K562 (cell line): Measurements from ENCODE around the gene MED16. TPM values are rescaled to one million over a fixed set of nuclear protein-coding genes. Genes with fewer than 3 reads are reported as not detected.

ENCODE experiments used
- ASH1L ChIP-seq: fragments of 450-650 bp; IDR thresholded peaks from 2 replicates; pipeline ENCODE4 v1.6.1; 2018; ENCODE audit warnings: borderline replicate concordance, mild to moderate bottlenecking, low read depth; ENCODE audit not compliant: partially characterized antibody
- CHD1 ChIP-seq: fragments of 200-600 bp; sonication (generic); IDR thresholded peaks from one replicate; pipeline ENCODE4 v1.6.1; 2012; ENCODE audit warnings: mild to moderate bottlenecking, moderate library complexity, low read length, inconsistent platforms
- CREBBP ChIP-seq: IDR thresholded peaks from one replicate; pipeline ENCODE4 v1.6.1; 2012; ENCODE audit warnings: low read depth, mild to moderate bottlenecking, control low read depth, inconsistent platforms, low read length
- ELF2 ChIP-seq: fragments of 250-450 bp; sonication (Bioruptor Pico); IDR thresholded peaks from 2 replicates; pipeline ENCODE4 v1.5.0; 2021; ENCODE audit warnings: mild to moderate bottlenecking
- FOSL1 ChIP-seq: fragments of 200-800 bp; sonication (Bioruptor generic); conservative IDR thresholded peaks from 2 replicates; pipeline ENCODE4 v1.6.1; 2016; ENCODE audit warnings: missing genetic modification characterization, missing compliant biosample characterization
- GATA2 ChIP-seq: sonication (generic); formaldehyde crosslinking; IDR thresholded peaks from 2 replicates; pipeline ENCODE4 v1.4.0; 2020; ENCODE audit warnings: mild to moderate bottlenecking, missing genetic modification reagents
- ILK ChIP-seq: fragments of 450-650 bp; IDR thresholded peaks from 2 replicates; pipeline ENCODE4 v1.6.1; 2016; ENCODE audit warnings: missing genetic modification characterization, low read depth, mild to moderate bottlenecking, missing compliant biosample characterization, moderate library complexity, borderline replicate concordance
- KDM4B ChIP-seq, 2 experiments: fragments of 450-650 bp in 1 of 2; sonication (generic) in 1 of 2; IDR thresholded peaks; 2 replicates each; pipeline ENCODE4 v1.6.1; 2016 to 2017; ENCODE audit warnings: borderline replicate concordance in 2 of 2, antibody characterized with exemption in 1 of 2, low read depth in 1 of 2, mild to moderate bottlenecking in 1 of 2
- LEF1 ChIP-seq: fragments of 450-650 bp; IDR thresholded peaks from 2 replicates; pipeline ENCODE4 v1.6.1; 2016; ENCODE audit warnings: mild to moderate bottlenecking
- NCOA2 ChIP-seq, 2 experiments: fragments of 450-650 bp; IDR thresholded peaks; 2 replicates each; pipeline ENCODE4 v1.6.1; 2018; ENCODE audit warnings: mild to moderate bottlenecking in 2 of 2, moderate library complexity in 1 of 2; ENCODE audit not compliant: partially characterized antibody in 2 of 2
- POLR2A ChIP-seq: fragments of 450-650 bp; conservative IDR thresholded peaks from 2 replicates; pipeline ENCODE4 v1.6.1; 2016
- RAD21 ChIP-seq, 2 experiments: fragments of 250-450 bp in 1 of 2; fragments of 450-650 bp in 1 of 2; sonication (Bioruptor Pico) in 1 of 2; formaldehyde crosslinking in 1 of 2; IDR thresholded peaks in 1 of 2; conservative IDR thresholded peaks in 1 of 2; 2 replicates each; pipeline versions ENCODE4 v1.4.0 to v1.8.0; 2020 to 2022; ENCODE audit warnings: mild to moderate bottlenecking in 2 of 2, moderate library complexity in 1 of 2
- RBM14 ChIP-seq: fragments of 200-400 bp; formaldehyde crosslinking; IDR thresholded peaks from 2 replicates; pipeline ENCODE4 v1.6.1; 2018; ENCODE audit warnings: low read depth, mild to moderate bottlenecking, low read length, moderate library complexity, borderline replicate concordance; ENCODE audit not compliant: insufficient read depth
- STAT5A ChIP-seq: IDR thresholded peaks from 2 replicates; pipeline ENCODE4 v1.6.1; 2012; ENCODE audit warnings: low read length, inconsistent platforms, borderline replicate concordance
- TRIM24 ChIP-seq, 2 experiments: fragments of 450-650 bp; IDR thresholded peaks; 2 replicates each; pipeline ENCODE4 v1.6.1; 2016
- ZNF165 ChIP-seq: fragments of 250-450 bp; sonication (Bioruptor Pico); IDR thresholded peaks from 2 replicates; pipeline ENCODE4 v1.4.0; 2020; ENCODE audit warnings: borderline replicate concordance
- ZNF217 ChIP-seq: sonication (generic); formaldehyde crosslinking; IDR thresholded peaks from 2 replicates; pipeline ENCODE4 v1.8.0; 2022; ENCODE audit warnings: mild to moderate bottlenecking, missing genetic modification reagents
- ZNF311 ChIP-seq: fragments of 250-450 bp; sonication (Bioruptor Pico); IDR thresholded peaks from 2 replicates; pipeline ENCODE4 v1.4.0; 2020; ENCODE audit warnings: mild to moderate bottlenecking, moderate library complexity
- polyA plus RNA-seq, 8 experiments: library from polyadenylated mRNA; depleted of rRNA in 4 of 8; stranded (reverse) in 5 of 8; unstranded in 3 of 8; fragments of >200 nt; fragmentation: Nextera tagmentation in 2 of 8; fragmentation: Illumina TruSeq in 1 of 8; extraction: Ambion mirVana in 2 of 8; extraction: Trizol in 1 of 8; gene quantifications; 2 replicates each; pipeline versions ENCODE4 v1.2.1 to v1.2.3, GENCODE V29; 2011 to 2014; ENCODE audit warnings: inconsistent platforms in 1 of 8, missing spikeins in 1 of 8
- total RNA-seq, 7 experiments: library from RNA; depleted of rRNA in 6 of 7; stranded (reverse); fragments of >200 nt in 6 of 7; fragmentation: Illumina TruSeq in 2 of 7; extraction: Trizol in 2 of 7; gene quantifications; 2 replicates each; pipeline versions ENCODE4 v1.2.1 to v1.2.3, GENCODE V29; 2011 to 2021; ENCODE audit warnings: low replicate concordance in 1 of 7
- TF ChIP-seq, protein P1 (sequence below): sonication (generic); formaldehyde crosslinking; IDR thresholded peaks from 2 replicates; pipeline ENCODE4 v1.8.0; 2022; ENCODE audit warnings: mild to moderate bottlenecking, missing genetic modification reagents
- TF ChIP-seq, protein P2 (sequence below): fragments of 250-450 bp; sonication (Bioruptor Pico); IDR thresholded peaks from 2 replicates; pipeline ENCODE4 v1.6.1; 2021; ENCODE audit warnings: mild to moderate bottlenecking
- TF ChIP-seq, protein P3 (sequence below): sonication (generic); formaldehyde crosslinking; IDR thresholded peaks from 2 replicates; pipeline ENCODE4 v1.8.1; 2023; ENCODE audit warnings: mild to moderate bottlenecking, missing genetic modification reagents
- TF ChIP-seq, protein P4 (sequence below): sonication (generic); formaldehyde crosslinking; IDR thresholded peaks from 2 replicates; pipeline ENCODE4 v1.8.1; 2022; ENCODE audit warnings: missing genetic modification reagents
- TF ChIP-seq, protein P5 (sequence below): fragments of 250-450 bp; sonication (Bioruptor Pico); IDR thresholded peaks from 2 replicates; pipeline ENCODE4 v1.5.0; 2021

The MED16 gene
- total and polyA plus RNA-seq, 9 of the 15 experiments (the other 6 are each of a cell fraction or from before 2014, with no cell fraction given), result 0.89 to 59.9 (median 8.6) TPM

DNA sequence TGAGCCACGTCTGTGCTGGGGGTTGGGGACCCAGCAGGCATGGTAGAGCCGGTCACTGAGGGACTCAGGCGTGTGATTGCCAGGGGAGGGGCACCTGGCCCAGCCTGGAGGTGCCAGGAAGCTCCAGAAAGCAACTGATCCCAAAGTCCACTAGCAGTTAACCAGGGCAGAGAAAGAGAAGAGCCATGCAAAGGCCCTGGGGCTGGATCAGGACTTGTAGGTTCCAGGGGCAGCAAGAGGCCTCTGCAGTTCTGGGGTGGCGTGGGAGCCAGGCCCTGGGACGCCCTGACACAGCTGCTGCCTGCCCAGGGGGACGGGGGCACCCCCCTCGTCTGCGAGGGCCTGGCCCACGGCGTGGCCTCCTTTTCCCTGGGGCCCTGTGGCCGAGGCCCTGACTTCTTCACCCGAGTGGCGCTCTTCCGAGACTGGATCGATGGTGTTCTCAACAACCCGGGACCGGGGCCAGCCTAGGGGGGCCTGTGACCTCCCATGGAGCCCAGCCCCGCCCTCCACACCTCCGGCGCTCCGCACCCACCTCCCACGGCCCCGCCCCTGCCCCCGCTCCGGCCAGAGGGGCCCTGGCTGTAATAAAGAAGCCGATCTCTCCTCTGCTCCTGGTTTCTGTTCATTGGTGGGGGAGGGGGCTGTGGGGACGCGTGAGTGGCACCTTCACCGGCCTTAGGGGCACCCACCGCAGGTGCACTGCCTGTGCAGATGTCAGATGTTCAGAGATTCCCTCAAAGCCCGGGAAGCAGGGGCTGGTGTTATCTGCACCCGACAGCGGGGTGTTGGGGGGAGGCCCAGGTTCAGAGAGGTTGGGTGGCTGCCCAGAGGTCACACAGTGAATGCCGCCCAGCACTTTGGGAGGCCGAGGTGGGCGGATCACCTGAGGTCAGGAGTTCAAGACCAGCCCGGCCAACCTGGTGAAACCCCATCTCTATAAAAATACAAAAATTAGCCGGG is 61.3 kb downstream of the MED16 start (continued):
- TF ChIP-seq ZNF311, result no peak
- no peak for TF ChIP-seq FOSL1 (tag)
- TF ChIP-seq, protein P1, sequence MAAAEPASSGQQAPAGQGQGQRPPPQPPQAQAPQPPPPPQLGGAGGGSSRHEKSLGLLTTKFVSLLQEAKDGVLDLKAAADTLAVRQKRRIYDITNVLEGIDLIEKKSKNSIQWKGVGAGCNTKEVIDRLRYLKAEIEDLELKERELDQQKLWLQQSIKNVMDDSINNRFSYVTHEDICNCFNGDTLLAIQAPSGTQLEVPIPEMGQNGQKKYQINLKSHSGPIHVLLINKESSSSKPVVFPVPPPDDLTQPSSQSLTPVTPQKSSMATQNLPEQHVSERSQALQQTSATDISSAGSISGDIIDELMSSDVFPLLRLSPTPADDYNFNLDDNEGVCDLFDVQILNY (CRISPR knock-in tag), result no peak
- no peak for TF ChIP-seq STAT5A
- no peak for TF ChIP-seq RBM14
- TF ChIP-seq, protein P2, sequence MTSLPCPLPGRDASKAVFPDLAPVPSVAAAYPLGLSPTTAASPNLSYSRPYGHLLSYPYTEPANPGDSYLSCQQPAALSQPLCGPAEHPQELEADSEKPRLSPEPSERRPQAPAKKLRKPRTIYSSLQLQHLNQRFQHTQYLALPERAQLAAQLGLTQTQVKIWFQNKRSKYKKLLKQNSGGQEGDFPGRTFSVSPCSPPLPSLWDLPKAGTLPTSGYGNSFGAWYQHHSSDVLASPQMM (CRISPR knock-in tag), result no peak
- no peak for TF ChIP-seq ASH1L
- TF ChIP-seq, protein P3, sequence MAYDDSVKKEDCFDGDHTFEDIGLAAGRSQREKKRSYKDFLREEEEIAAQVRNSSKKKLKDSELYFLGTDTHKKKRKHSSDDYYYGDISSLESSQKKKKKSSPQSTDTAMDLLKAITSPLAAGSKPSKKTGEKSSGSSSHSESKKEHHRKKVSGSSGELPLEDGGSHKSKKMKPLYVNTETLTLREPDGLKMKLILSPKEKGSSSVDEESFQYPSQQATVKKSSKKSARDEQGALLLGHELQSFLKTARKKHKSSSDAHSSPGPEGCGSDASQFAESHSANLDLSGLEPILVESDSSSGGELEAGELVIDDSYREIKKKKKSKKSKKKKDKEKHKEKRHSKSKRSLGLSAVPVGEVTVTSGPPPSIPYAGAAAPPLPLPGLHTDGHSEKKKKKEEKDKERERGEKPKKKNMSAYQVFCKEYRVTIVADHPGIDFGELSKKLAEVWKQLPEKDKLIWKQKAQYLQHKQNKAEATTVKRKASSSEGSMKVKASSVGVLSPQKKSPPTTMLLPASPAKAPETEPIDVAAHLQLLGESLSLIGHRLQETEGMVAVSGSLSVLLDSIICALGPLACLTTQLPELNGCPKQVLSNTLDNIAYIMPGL (CRISPR knock-in tag), result no peak
- TF ChIP-seq RAD21 (CRISPR knock-in tag; conservative IDR thresholded peaks at IDR 0.05 in 1 of 2, IDR thresholded peaks at IDR 0.05 in 1 of 2), result no peak
- TF ChIP-seq ELF2 (CRISPR knock-in tag), result no peak
- no peak for TF ChIP-seq ZNF165 (CRISPR knock-in tag)
- no peak for TF ChIP-seq KDM4B (IDR thresholded peaks at IDR 0.05; ENCODE audit: borderline replicate concordance in 2 of 2, low read depth in 1 of 2)
- TF ChIP-seq LEF1, result no peak
- TF ChIP-seq, protein P4, sequence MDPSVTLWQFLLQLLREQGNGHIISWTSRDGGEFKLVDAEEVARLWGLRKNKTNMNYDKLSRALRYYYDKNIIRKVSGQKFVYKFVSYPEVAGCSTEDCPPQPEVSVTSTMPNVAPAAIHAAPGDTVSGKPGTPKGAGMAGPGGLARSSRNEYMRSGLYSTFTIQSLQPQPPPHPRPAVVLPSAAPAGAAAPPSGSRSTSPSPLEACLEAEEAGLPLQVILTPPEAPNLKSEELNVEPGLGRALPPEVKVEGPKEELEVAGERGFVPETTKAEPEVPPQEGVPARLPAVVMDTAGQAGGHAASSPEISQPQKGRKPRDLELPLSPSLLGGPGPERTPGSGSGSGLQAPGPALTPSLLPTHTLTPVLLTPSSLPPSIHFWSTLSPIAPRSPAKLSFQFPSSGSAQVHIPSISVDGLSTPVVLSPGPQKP, result no peak
- TF ChIP-seq ILK (tag), result no peak
- TF ChIP-seq, protein P5, sequence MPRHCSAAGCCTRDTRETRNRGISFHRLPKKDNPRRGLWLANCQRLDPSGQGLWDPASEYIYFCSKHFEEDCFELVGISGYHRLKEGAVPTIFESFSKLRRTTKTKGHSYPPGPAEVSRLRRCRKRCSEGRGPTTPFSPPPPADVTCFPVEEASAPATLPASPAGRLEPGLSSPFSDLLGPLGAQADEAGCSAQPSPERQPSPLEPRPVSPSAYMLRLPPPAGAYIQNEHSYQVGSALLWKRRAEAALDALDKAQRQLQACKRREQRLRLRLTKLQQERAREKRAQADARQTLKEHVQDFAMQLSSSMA, result no peak
- no peak for TF ChIP-seq NCOA2 (IDR thresholded peaks at IDR 0.05; ENCODE audit: partially characterized antibody in 2 of 2)
- 0 out of 2 replicates have a peak, but pooled peaks have one; percentile 16 for TF ChIP-seq GATA2
- TF ChIP-seq CHD1, result no peak
- TF ChIP-seq POLR2A, result no peak
- TF ChIP-seq ZNF217 (CRISPR knock-in tag), result no peak
- peak in 1 of 2 experiments; percentile 47; a peak in 3 of 4 replicates for TF ChIP-seq TRIM24 (IDR thresholded peaks at IDR 0.05)
- TF ChIP-seq CREBBP, result no peak
